DMS153 treated with DMSO at 0.1 percent for 48 hours (cell line): ENCODE measurements around the gene ZBTB49.
A peak's percentile ranks its signal among the peaks of the same experiment; 100 is the strongest.
"Not testable (repeated sequence)": the region's sequence is repeated elsewhere in the genome, so short reads cannot be mapped to it uniquely, and the experiment has no call there.

Source experiments
- DNase-seq: peaks from one replicate; lab custom pipeline; 2025; ENCODE audit not compliant: unreplicated experiment; lab: John Stamatoyannopoulos, UW

Gene ZBTB49

GRCh38 chr4:4323705-4324534 is 33.9 kb downstream of the ZBTB49 start:
- no peak for DNase-seq

GRCh38 chr4:4325321-4325720 is 35.3 kb downstream of the ZBTB49 start:
- no peak for DNase-seq

GRCh38 chr4:4326166-4326565 is 36.1 kb downstream of the ZBTB49 start:
- no peak for DNase-seq

- no peak for DNase-seq
Observed at GRCh38 chr4:4327652-4328121, 37.6 kb downstream of the ZBTB49 start.

GRCh38 chr4:4328206-4328605 is 38.2 kb downstream of the ZBTB49 start:
- no peak for DNase-seq

GRCh38 chr4:4328840-4329239 is 38.8 kb downstream of the ZBTB49 start:
- no peak for DNase-seq

GRCh38 chr4:4329496-4329895 is 39.4 kb downstream of the ZBTB49 start:
- DNase-seq = no peak

GRCh38 chr4:4330794-4331193 is 40.7 kb downstream of the ZBTB49 start:
- DNase-seq = no peak

GRCh38 chr4:4332529-4332928 is 42.5 kb downstream of the ZBTB49 start:
- no peak for DNase-seq

GRCh38 chr4:4333265-4333706 is 43.2 kb downstream of the ZBTB49 start:
- no peak for DNase-seq

- peak; percentile 4 for DNase-seq
Observed at GRCh38 chr4:4334798-4335520, 44.9 kb downstream of the ZBTB49 start.

GRCh38 chr4:4338210-4339001 is 48.4 kb downstream of the ZBTB49 start:
- no peak for DNase-seq

- DNase-seq = no peak
Observed at GRCh38 chr4:4339504-4340085, 49.5 kb downstream of the ZBTB49 start.

- DNase-seq = no peak
Observed at GRCh38 chr4:4341861-4342650, 52.0 kb downstream of the ZBTB49 start.

- DNase-seq = no peak
Observed at GRCh38 chr4:4343038-4343437, 53.0 kb downstream of the ZBTB49 start.

GRCh38 chr4:4344915-4345527 is 55.0 kb downstream of the ZBTB49 start:
- DNase-seq = no peak

GRCh38 chr4:4347585-4347984 is 57.5 kb downstream of the ZBTB49 start:
- DNase-seq = no peak

GRCh38 chr4:4348585-4348984 is 58.5 kb downstream of the ZBTB49 start:
- DNase-seq = not testable (repeated sequence)

- DNase-seq = no peak
Observed at GRCh38 chr4:4349867-4350266, 59.8 kb downstream of the ZBTB49 start.

GRCh38 chr4:4350909-4351308 is 60.9 kb downstream of the ZBTB49 start:
- DNase-seq = no peak
